Endometrial microvascular endothelial cells (primary cell): ENCODE results near the gene GCHFR. TPM values are rescaled to one million over a fixed set of nuclear protein-coding genes. Genes with fewer than 3 reads are reported as not detected.

Experiments
- in situ Hi-C: cut with HindIII; loops from 2 replicates; pipeline ENCODE4 v1.10.0; 2017; ENCODE audit warnings: low sequenced_read_pairs, low pct_unique_long_range_greater_than_20kb; ENCODE audit errors: inconsistent ontology term
- total RNA-seq: library from RNA; depleted of rRNA; stranded (reverse); fragments of >200 nt; gene quantifications from one replicate; pipeline ENCODE4 v1.2.3, GENCODE V29; 2015; ENCODE audit errors: inconsistent ontology term

GCHFR gene
- total RNA-seq, 1 donor from 2014 or later, result 6.8 TPM

DNA sequence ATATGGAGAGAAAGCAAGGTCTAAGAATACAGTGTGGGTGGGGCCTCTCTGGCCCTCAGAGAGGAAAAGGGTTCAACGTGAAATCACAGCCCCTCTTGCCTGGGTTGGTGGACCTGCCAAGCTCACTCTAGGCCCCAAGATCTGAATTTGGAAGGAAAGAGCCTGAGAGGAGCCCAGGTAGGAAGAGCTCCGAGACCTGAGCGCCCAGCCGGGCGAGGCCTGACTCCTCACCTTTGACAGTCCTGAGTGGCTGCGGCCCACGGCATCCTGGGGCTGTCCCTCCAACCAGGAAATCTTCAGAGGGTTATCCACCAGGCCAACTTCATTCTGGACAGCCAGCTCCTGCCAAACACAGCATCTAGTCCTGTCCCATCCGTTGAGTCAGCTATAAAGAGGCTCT lies 9.6 kb downstream of the GCHFR start:
- in situ Hi-C loops, result no loop called here

DNA sequence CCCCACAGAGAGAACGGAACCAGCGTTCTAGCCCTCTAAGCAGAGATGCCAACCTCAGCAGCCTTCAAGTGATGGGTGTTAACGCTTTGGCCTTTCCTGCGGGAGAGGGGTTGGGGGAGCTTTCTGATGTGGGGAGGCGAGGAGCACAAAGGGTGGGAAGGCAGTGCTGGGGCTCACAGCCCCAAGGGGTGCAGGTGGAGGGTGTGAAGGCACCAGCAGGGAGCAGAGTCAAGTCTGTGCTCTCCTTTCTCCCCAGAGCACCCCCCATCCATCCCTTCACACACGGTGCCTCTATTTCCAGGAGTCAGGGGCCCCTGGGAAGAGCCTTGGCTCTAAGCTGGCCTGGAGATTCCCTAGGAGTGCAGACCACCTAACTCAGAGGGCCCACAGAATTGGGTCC lies 10.0 kb downstream of the GCHFR start:
- in situ Hi-C loops, result no loop called here

- in situ Hi-C loops, result no loop called here
Measured at GRCh38 chr15:40775007-40775406, 11.1 kb downstream of the GCHFR start.

- in situ Hi-C loops, result no loop called here
Measured at GRCh38 chr15:40775740-40776536, 12.1 kb downstream of the GCHFR start.

- in situ Hi-C loops, result no loop called here
Measured at GRCh38 chr15:40776537-40777141, 12.8 kb downstream of the GCHFR start.

DNA sequence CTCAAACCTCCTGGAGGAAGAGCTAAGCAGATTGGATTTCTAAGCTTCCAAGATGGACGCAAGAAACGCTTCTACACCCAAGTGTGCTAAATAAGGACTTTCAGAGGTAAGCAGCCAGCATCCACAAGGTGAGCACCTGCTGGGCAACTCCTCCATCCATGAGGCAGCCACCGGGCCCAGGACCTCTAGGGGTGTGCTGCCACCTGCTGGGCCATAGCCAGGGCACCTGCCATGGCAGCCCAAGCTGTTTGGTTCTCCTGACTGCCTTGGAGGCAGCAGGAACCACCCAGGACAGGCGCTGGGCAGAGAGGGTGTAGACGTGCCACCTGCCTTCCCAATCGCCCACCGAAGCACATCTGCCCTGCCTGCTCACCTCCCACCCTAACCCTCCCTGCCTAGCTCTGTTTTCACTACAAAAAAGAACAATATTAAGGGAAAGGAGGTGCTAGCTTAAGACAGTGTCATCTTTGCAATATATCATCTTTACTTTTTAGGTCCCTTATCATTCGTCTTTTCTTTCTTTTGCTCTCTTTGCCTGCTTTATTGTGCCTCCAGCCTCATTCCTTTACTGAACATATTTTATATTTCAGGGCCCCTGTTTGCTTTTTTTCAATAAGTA lies 18.9 kb downstream of the GCHFR start:
- in situ Hi-C loops, result no loop called here

GRCh38 chr15:40785164-40785563 lies 21.3 kb downstream of the GCHFR start:
- in situ Hi-C loops, result no loop called here

DNA sequence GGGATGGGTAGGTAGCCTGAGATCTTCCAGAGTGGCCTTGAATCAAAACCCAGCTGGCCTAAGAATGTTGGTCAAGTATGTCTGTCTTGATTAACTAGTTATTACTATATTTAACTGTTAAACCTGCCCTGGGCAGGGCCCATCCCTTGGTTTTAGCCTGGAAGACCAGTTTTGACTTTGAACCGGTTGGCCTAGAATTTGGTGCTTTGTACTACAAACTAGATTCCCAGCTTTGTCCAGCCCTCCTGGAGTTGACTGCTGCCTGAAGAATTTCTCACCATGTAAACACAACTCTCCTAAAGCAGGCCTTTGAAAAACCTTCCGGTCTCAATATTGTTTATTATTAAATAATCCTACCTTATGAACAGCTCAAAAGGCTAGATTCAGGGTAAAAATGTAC lies 21.9 kb downstream of the GCHFR start:
- in situ Hi-C loops, result no loop called here

- in situ Hi-C loops, result no loop called here
Measured at GRCh38 chr15:40787344-40787841, 23.5 kb downstream of the GCHFR start.

DNA sequence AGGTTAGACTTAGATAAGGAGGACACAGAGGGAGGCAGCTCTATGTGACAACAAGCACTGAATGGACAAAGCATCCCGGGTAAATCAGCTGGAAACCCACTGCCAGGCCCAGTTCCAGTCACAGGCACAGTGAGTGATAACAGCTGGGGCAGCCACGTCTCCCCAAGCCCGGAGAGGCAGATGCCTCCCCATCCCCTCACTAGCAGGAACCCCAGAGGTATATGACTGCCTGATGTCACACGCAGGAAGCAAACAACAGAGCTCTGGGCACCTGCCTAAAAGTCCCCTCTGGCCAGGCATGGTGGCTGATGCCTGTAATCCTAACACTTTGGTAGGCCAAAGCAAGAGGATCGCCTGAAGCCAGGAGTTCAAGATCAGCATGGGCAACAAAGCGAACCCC lies 24.1 kb downstream of the GCHFR start:
- in situ Hi-C loops, result no loop called here

- in situ Hi-C loops, result no loop called here
Measured at GRCh38 chr15:40789119-40789518, 25.3 kb downstream of the GCHFR start.

- in situ Hi-C loops, result no loop called here
Measured at GRCh38 chr15:40789999-40790398, 26.1 kb downstream of the GCHFR start.

DNA sequence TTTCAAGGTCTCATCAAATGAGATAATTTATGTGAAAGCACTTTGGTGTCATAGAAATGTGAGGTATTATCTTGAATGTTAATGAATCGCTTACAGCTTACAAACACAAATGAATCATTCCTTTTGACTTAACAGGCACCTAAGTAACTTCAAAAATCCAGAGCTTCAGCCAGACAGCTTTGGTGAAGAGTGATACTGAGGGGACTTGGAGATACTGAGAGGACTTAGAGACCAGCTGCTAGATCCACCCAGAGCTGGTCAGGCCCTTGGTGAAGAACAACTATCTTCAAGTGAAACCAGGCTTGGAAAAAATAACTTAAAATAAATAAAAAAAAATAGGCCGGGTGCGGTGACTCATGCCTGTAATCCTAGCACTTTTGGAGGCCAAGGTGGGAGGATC lies 26.9 kb downstream of the GCHFR start:
- in situ Hi-C loops, result no loop called here

- in situ Hi-C loops, result no loop called here
Measured at GRCh38 chr15:40792394-40792793, 28.5 kb downstream of the GCHFR start.

DNA sequence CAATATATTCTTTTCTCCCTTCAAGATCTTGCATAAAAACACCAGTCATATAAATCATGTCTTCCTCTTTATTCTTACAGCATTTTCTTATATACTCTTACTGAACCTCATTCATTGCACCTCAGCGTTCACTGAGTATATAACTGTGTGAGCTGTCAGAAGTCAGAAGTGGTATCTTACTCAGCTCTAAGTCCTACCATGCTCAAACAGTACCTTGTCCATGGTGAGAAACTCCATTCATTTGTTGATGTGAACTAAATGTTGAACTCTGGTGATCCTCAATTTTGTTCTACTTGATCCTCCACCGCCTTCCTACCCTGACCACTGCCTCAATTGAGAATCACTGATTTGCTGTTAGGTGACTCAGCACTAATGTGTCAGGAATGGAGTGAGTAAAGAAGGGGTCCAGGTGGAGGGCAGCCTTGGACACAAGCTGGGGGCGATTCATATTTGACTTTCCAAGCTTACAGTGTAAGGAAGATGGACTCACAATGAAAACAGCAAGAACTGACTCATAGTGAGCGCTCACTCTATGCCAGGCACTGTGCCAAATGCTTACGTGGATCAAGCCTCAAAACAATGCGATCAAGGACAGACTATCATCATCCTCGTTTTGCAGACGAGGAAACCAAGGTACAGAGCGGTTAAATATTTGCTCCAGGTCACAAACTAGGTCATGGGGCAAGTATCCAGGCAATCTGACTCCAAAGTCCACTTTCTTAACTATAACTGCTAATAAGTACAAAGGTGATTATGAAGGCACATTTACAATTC lies 29.5 kb downstream of the GCHFR start:
- in situ Hi-C loops, result no loop called here

DNA sequence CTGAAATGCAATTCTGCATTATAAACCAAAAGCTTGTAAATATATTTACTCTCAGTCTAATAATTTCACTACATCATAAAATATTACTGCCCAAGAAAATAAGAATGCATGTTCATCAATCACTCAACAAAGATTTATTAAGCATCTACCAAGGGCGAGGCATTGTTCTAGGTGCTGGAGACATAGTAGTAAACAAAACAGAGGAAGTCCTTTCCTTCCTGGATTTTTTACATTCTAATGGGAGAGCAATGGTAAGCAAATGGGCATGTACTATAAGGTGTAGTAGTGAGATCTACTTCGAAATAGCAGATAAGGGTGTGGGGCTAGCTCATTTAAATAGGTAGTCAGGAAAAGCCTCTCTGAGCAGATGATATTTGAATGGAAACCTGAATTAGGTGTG lies 32.2 kb downstream of the GCHFR start:
- in situ Hi-C loops, result no loop called here

DNA sequence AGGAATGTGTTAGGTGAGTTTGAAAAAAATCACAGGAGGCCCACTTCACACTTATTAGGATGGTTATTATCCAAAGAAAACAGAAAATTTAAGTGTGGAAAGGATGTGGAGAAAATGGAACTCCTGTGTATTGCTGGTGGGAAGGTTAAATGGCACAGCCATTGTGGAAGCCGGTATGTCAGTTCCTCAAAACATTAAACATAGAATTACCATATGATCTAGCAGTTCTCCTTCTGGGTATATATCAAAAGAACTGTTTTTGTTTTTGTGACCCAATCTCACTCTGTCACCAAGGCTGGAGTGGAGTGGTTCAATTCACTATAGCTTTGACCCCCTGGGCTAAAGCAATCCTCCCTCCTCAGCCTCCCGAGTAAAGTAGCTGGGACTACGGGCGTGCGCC lies 32.6 kb downstream of the GCHFR start:
- in situ Hi-C loops, result no loop called here

DNA sequence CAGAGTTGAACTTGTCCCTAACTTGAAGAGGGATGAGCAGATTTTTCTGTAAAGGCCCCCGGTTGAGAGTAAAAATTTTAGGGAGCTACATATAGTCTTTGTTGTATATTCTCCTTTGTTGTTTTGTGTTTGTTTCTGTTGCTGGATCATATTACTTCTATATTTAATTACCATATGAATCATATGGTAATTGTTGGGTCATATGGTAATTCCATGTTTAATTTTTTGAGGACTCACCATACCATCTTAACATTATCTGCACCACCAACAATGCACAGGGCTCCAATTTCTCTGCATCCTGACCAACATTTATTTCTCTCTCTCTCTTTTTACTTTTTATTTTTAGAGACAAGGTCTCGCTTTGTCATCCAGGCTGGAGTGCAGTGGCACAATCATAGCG lies 35.7 kb downstream of the GCHFR start:
- in situ Hi-C loops, result no loop called here

GRCh38 chr15:40803076-40803475 lies 39.2 kb downstream of the GCHFR start:
- in situ Hi-C loops, result no loop called here
